SW 1271 (cell line): Measurements from ENCODE around the gene DCAF12L2.
"Not testable (repeated sequence)": the region's sequence is repeated elsewhere in the genome, so short reads cannot be mapped to it uniquely, and the experiment has no call there.

ENCODE experiments used
- DNase-seq, 2 experiments: peaks; one replicate each; lab custom pipeline; 2025; lab: John Stamatoyannopoulos, UW

DCAF12L2 gene

DNA sequence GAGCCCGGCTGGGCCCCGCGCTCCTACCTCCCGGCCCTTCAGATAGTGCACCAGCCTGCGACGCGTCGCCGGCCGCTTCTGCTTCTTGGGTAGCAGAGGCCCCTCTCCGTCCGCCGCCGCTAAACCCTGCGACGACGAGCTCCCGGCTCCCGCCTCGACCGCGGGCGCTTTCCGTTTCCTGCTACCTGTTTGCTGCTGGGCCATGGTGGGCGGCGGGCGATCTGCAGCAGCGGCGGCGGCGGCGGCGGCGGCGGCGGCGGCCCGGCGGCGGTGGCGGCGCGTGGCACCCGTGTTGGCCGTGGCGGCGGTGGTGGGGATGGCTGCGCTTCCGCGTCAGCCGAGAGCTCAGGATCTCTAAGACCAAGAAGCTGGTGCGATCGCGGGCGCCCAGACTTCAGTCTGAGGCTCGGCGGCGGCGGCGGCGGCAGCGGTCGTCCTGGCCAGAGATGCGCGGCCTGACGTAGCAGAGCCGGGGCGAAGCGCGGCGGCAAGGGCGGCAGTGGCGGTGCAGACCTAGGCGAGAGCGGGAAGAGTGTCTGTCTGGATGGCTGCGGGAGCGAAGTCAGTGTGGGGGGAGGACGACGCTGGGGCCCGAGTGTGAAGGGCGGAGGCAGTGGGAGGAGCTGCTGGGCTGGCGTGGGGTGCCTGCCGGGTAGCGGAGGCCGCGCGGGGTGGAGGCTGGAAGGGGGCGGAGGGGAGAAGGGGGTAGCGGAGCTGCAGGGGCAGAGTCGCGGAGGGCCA, at the start of gene DCAF12L2:
Gene DCAF12L2, minus strand, starts transcription at position 569 of the 741 bp plus-strand sequence. Its CDS starts 365 bp downstream, at position 204.
- DNase-seq = no peak

DNA sequence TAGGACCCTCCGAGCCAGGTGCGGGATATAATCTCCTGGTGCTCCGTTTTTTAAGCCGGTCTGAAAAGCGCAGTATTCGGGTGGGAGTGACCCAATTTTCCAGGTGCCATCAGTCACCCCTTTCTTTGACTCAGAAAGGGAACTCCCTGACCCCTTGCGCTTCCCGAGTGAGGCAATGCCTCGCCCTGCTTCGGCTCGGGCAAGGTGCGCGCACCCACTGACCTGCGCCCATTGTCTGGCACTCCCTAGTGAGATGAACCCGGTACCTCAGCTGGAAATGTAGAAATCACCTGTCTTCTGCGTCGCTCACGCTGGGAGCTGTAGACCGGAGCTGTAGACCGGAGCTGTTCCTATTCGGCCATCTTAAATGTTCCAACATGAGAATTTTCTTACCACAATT, 24.8 kb upstream of the DCAF12L2 start:
- not testable (repeated sequence) for DNase-seq

DNA sequence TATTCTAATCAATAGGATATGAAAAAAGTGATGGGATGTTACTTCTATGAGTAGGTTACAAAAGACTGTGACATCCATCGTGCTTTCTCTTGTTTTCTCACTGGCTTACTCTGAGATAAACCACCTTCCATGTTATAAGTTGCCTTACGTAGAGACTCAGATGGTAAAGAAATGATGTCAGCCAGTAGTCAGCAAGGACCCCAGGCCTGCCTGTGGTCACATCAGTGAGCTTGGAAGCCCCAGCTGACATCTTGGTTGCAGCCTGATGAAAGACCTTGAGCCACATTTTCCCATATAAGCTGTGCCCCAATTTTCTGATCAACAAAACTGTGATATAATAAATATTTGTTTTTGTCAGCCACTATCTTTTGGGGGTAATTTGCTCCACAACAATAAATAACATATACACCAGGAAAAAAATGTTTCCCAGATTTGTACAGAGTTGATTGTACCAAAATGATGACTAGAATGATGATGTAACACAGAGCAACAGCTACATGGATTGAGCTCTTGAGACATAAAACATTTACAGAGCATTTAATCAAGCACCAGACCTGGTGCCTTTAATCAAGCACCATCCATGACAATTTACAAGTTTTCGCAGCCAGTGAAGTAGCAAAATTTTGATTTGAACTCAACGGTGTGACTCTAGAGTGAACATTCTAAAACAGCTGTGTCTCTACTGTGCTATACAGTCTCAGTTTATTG, 11.2 kb upstream of the DCAF12L2 start:
- no peak for DNase-seq

DNA sequence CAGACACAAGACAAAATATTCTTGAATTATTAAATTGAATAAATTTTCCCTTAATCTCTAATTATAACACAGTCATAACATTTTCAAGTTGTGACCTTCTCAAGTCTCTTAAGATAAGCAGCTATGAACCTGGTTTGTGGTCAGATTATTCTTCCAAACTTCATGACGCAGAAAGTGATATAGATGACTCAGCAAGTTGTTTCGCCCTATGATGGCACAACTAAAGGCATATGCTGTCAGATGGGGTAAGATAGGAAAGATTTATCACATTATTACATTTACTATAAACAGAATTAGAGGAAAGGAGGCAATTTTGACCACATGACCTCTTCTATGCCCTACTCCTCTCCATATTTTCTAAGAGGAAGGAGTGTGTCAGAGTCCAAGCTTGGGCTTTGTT, 4.6 kb upstream of the DCAF12L2 start:
- no peak for DNase-seq

DNA sequence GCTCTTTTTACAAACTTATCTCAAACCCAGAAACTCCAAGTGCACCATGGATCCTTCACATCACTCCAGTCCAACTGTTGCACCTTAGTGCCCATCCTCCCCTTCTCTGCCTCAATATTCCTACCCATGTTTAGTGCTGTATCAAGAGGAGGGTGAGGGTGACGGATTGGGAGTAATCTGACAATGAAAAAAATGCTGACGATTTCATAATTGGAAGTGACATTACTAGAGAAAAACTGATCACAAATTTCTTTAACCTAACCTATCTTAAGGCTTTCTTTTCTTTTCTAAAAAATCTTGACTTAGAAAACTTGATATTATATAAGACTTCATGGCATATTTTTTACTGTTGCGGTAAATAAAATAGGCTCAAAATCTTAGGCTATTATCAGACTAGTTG, 1.5 kb upstream of the DCAF12L2 start:
- no peak for DNase-seq

DNA sequence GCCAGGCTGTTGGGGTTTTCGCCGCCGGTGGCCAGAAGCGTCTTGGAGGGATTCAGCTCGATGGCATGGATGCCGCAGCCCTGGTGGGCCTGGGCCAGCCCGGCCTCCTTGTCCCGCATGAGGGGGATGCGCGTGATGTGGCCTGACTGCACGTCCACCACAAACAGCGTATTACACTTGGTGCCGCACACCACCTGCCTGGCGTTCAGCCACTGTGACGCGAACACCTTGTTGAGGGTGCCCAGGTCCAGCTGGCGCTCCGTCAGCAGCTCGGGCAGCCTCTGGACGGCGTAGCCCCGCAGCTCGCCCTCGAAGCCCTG, 728 bp downstream of the DCAF12L2 start:
- no peak for DNase-seq

DNA sequence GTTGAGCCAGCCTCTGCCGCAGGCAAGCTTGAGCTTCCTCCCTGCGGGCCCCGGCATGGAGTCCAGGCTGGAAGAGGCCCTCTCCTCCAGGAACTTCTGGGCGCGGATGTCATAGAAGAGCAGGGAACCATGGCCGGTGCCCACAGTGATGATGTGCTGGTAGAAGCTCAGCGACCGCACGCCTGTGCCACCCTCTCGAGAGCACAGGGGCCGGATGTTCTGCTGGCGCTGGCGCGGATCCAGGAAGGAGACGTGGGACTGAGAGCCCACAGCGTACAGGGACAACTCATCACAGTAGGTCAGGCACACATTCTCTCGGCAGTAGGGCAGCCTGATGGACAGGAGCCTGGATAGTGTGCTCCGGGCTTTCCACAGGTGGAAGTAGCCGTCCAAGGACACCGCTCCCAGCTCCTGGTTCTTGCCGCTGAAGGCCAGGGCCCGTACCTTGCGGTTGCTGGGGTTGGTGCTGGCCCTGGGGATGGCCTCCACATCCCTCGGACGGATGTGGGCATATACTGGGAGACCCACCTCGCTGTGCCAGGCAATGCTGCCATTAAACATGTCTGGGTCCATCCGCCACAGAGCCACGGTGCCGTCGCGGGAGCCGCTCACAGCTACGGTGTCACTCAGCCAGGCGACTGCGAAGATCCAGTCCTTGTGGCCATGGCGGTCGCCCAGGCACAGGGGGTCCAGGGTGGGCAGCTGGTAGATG, 1.2 kb downstream of the DCAF12L2 start:
- DNase-seq = no peak

DNA sequence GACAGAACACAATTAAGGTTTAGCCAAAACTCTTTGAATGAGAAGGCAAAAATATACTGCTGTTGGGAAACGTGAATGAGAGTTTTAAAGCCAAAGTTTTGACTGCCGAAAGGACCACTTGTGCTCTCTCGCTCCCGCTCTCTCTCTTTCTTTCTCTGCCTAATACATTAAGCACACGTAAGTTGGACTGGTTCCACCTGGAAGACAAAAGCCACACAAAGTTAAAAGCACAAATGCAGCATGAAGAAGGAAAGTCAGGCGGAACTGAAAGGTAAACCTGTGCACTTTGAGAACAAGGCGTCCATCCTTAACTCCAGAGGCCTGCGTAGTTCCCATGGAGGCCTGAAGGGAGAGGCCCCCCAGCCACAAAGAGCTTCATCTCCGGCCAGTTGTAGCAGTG, 1.9 kb downstream of the DCAF12L2 start:
- DNase-seq = no peak

DNA sequence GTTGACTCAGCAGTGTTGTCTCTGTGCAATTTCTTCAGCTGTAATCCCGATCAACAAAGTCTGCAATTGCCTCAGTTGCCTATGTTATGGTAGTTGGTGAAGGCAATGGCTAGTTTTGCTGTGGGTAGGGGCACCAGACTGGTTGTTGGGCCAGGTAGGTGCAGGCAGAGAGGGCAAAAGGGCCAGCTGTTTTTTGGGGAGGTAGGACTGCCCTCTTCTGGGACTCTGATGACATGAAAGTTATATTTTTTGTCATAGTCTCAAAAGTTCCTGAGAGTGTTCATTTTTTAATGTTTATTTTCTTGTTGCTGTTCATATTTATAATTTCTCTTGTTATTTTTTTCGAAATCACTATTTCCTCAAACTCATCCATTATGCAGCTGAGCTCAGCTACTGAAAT, 25.1 kb downstream of the DCAF12L2 start:
- no peak for DNase-seq

DNA sequence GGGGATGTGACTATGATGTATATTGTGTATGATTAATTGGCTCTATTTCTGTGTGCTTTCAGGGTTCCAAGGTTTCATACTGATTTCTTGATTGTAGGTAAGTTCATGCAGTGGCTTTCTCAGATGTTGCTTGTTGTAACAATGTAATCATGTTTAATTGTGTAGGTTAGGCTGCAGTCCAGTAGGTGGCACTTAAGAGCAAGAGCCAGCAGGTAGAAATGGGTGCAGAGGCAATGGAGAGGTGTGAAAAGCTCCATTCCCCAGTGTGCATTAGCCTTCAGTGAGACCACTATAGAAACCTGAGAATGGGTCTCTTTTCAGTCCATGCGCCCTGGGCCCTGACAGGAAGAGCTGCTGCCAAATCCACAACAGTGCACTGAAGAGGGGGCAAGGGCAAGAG, 28.2 kb downstream of the DCAF12L2 start:
- no peak for DNase-seq

DNA sequence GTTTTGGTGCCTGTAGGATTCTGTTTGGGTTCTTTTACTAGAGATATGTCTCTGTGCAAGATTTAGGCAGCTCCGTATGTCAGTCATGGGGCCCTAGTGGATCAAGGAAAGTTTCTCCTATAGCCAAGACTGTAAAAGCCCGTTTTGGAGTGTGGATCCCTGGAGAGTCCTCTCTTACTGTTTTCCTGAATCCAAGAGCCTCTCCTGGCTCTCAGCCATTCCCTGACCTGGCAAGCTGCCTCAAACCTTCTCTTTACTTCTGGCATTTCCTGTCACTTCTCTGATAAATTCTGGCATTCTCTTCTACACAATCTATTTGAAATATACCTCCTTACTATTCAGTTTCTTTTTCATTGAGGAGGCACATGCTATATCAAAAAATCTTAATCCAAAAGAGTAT, 41.4 kb downstream of the DCAF12L2 start:
- DNase-seq = no peak
